Epithelial cell of esophagus (primary cell): ENCODE measurements around the gene IL17RE.

Experiments used
- DNase-seq: peaks from one replicate; pipeline ENCODE4 v3.0.0; 2010; ENCODE audit warnings: low read depth
- H3K4me3 ChIP-seq: 2 replicates; pipeline ENCODE4 v1.5.1; 2011; ENCODE audit warnings: mild to moderate bottlenecking, low read length, control low read depth
- TF ChIP-seq, protein P1 (sequence below): IDR thresholded peaks from 2 replicates; pipeline ENCODE4 v1.5.1; 2011; ENCODE audit warnings: low read depth, mild to moderate bottlenecking, low read length, control low read depth, inconsistent platforms; ENCODE audit not compliant: insufficient read depth; ENCODE audit errors: missing control alignments

The IL17RE gene

DNA sequence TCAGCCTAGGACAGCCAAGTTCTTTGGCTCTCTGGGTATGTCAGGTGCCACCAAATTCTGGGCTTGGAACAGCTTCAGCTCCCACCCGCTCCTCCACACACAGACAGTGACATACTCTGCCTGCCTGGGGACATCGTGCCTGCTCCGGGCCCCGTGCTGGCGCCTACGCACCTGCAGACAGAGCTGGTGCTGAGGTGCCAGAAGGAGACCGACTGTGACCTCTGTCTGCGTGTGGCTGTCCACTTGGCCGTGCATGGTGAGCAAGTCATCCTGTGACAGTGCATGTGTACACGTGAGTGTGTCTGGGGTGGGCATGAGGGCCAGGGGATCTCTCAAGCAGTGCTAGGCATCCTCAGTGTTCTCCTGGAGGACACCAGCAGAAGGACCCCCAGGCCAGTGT, 15.2 kb downstream of the IL17RE start:
- DNase-seq, result no peak
- TF ChIP-seq, protein P1, sequence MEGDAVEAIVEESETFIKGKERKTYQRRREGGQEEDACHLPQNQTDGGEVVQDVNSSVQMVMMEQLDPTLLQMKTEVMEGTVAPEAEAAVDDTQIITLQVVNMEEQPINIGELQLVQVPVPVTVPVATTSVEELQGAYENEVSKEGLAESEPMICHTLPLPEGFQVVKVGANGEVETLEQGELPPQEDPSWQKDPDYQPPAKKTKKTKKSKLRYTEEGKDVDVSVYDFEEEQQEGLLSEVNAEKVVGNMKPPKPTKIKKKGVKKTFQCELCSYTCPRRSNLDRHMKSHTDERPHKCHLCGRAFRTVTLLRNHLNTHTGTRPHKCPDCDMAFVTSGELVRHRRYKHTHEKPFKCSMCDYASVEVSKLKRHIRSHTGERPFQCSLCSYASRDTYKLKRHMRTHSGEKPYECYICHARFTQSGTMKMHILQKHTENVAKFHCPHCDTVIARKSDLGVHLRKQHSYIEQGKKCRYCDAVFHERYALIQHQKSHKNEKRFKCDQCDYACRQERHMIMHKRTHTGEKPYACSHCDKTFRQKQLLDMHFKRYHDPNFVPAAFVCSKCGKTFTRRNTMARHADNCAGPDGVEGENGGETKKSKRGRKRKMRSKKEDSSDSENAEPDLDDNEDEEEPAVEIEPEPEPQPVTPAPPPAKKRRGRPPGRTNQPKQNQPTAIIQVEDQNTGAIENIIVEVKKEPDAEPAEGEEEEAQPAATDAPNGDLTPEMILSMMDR, result no peak
- peak overlapping the region; percentile 61 for H3K4me3 ChIP-seq

GRCh38 chr3:9918261-9919038, 15.8 kb downstream of the IL17RE start:
- peak overlapping the region; percentile 61 for H3K4me3 ChIP-seq
- TF ChIP-seq, protein P1, result no peak
- DNase-seq, result no peak

- TF ChIP-seq, protein P1, result no peak
- H3K4me3 ChIP-seq, result no peak overlapping the region
- DNase-seq, result no peak
Measured at GRCh38 chr3:9928158-9928557, 25.5 kb downstream of the IL17RE start.

DNA sequence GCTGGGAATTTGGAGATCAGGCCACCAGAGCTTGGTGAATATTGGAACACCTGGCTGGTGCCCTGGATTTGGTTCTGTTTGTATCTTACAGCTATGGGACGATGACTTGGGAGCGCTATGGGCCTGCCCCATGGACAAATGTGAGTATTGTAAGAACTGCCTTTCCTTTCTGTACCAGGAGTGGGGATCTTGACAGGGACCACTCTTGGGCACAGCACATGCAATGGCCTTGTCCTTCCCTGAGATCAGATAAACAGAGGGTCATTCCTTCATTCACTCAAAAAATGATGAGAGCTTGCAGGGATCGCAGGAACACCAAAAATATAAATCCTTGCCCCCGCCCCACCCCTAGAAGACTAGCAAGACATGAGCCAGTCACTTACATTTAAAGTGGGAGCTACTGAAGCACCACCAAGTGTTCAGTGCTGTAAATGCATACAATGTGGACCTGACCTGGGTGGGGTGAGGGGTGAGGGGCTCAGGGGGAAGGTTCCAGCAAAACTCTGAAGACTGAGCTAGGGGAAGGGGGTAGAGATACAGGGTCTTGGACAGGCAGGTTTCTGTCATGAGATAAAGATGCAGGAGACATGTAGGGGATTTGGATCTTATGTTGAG, 28.3 kb downstream of the IL17RE start:
- DNase-seq, result no peak
- TF ChIP-seq, protein P1, result no peak
- H3K4me3 ChIP-seq, result no peak overlapping the region

DNA sequence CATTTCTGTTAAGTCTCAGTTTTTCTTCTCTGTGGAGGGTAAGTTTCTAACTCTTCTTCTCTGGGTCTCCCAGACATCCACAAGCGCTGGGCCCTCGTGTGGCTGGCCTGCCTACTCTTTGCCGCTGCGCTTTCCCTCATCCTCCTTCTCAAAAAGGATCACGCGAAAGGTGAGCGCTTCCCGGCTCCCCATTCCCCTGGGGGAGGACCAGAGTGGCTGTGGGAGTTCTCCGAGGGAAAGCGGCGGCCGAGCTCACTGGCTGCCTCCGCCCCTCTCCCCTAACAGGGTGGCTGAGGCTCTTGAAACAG, 29.8 kb downstream of the IL17RE start:
- peak overlapping the region; percentile 83 for H3K4me3 ChIP-seq

GRCh38 chr3:9932843-9933560, 30.4 kb downstream of the IL17RE start:
- TF ChIP-seq, protein P1, result peak; percentile 69
- peak; percentile 80 for DNase-seq
- peak overlapping the region; percentile 83 for H3K4me3 ChIP-seq

More for the DNA sequence above, 29.8 kb downstream of the IL17RE start:
- TF ChIP-seq, protein P1, result no peak
- DNase-seq, result no peak
